BE2C (cell line): ENCODE results near the gene MAP3K1.

Experiments
- DNase-seq: peaks from one replicate; pipeline ENCODE4 v3.0.0-alpha.2; 2020
- H3K27me3 ChIP-seq: fragments of 250-450 bp; sonication (Bioruptor Pico); 2 replicates; pipeline ENCODE4 v1.5.1; 2020; ENCODE audit warnings: mild to moderate bottlenecking
- H3K36me3 ChIP-seq: fragments of 250-450 bp; sonication (Bioruptor Pico); 2 replicates; pipeline ENCODE4 v1.5.1; 2020; ENCODE audit warnings: mild to moderate bottlenecking
- H3K4me1 ChIP-seq: fragments of 250-450 bp; sonication (Bioruptor Pico); 2 replicates; pipeline ENCODE4 v1.5.1; 2020
- H3K4me3 ChIP-seq: 2 replicates; pipeline ENCODE4 v1.5.1; 2011; ENCODE audit warnings: low read depth, low read length
- H3K9me3 ChIP-seq: fragments of 250-450 bp; sonication (Bioruptor Pico); 2 replicates; pipeline ENCODE4 v1.5.1; 2020
- CTCF ChIP-seq: IDR thresholded peaks from 2 replicates; pipeline ENCODE4 v1.5.1; 2012; ENCODE audit warnings: mild to moderate bottlenecking, low read depth, low read length

The MAP3K1 gene

GRCh38 chr5:56918054-56918453, 102.7 kb downstream of the MAP3K1 start:
- Histone ChIP-seq H3K36me3 (peaks cover 16% of the 10 kb centered on the region), H3K4me3 (no peak overlapping the region), H3K9me3 (no peaks in the 10 kb centered on the region), H3K4me1 (no peaks in the 10 kb centered on the region; the same call in none of the 2 replicates), H3K27me3 (no peaks in the 10 kb centered on the region)
- TF ChIP-seq CTCF: no peak
- no peak for DNase-seq

GRCh38 chr5:56919942-56920662, 104.8 kb downstream of the MAP3K1 start:
- Histone ChIP-seq H3K4me1 (no peaks in the 10 kb centered on the region; the same call in 1 of the 2 replicates), H3K36me3 (peaks cover 37% of the 10 kb centered on the region), H3K4me3 (no peak overlapping the region), H3K9me3 (no peaks in the 10 kb centered on the region), H3K27me3 (no peaks in the 10 kb centered on the region)
- no peak for TF ChIP-seq CTCF
- DNase-seq: no peak

GRCh38 chr5:56922922-56923321, 107.6 kb downstream of the MAP3K1 start:
- Histone ChIP-seq H3K9me3 (no peaks in the 10 kb centered on the region), H3K4me1 (no peaks in the 10 kb centered on the region; the same call in 1 of the 2 replicates), H3K36me3 (peaks cover 65% of the 10 kb centered on the region), H3K4me3 (no peak overlapping the region), H3K27me3 (no peaks in the 10 kb centered on the region)
- no peak for DNase-seq
- TF ChIP-seq CTCF: no peak

GRCh38 chr5:56934325-56934724, 119.0 kb downstream of the MAP3K1 start:
- TF ChIP-seq CTCF: no peak
- H3K27me3 ChIP-seq: no peaks in the 10 kb centered on the region

GRCh38 chr5:56938858-56939257, 123.5 kb downstream of the MAP3K1 start:
- DNase-seq: no peak
- Histone ChIP-seq H3K27me3 (no peaks in the 10 kb centered on the region), H3K4me3 (no peak overlapping the region), H3K4me1 (no peaks in the 10 kb centered on the region), H3K36me3 (peaks cover 94% of the 10 kb centered on the region), H3K9me3 (no peaks in the 10 kb centered on the region)
- no peak for TF ChIP-seq CTCF

More at GRCh38 chr5:56934325-56934724, 119.0 kb downstream of the MAP3K1 start:
- no peaks in the 10 kb centered on the region for H3K9me3 ChIP-seq
- H3K4me1 ChIP-seq: no peaks in the 10 kb centered on the region
- DNase-seq: no peak
- peaks cover 91% of the 10 kb centered on the region for H3K36me3 ChIP-seq
- no peak overlapping the region for H3K4me3 ChIP-seq

GRCh38 chr5:56941981-56942380, 126.6 kb downstream of the MAP3K1 start:
- Histone ChIP-seq H3K4me1 (no peaks in the 10 kb centered on the region), H3K4me3 (no peak overlapping the region), H3K9me3 (no peaks in the 10 kb centered on the region), H3K27me3 (no peaks in the 10 kb centered on the region), H3K36me3 (peaks cover 90% of the 10 kb centered on the region)
- no peak for DNase-seq
- no peak for TF ChIP-seq CTCF
